Body of pancreas (tissue), 4 donors: ENCODE data around the gene RPL18A.

ENCODE experiments used
- CTCF ChIP-seq, 7 experiments: fragments of 450-650 bp in 4 of 7; fragments of 200-600 bp in 3 of 7; sonication (generic) in 3 of 7; IDR thresholded peaks; one replicate each; pipeline ENCODE4 v1.5.1; 2016 to 2019; ENCODE audit warnings: antibody characterized with exemption in 7 of 7
- POLR2A ChIP-seq, 3 donors: fragments of 450-650 bp; IDR thresholded peaks; one replicate each; pipeline ENCODE4 v1.6.1; 2016; ENCODE audit warnings: antibody characterized with exemption in 3 of 3, mild to moderate bottlenecking in 2 of 3

GRCh38 chr19:17854061-17854460 lies 5.6 kb upstream of the RPL18A start:
- TF ChIP-seq CTCF (IDR thresholded peaks at IDR 0.05), result no peak
- TF ChIP-seq POLR2A (IDR thresholded peaks at IDR 0.05), result no peak
